Activated CD8-positive, alpha-beta memory T cell treated with anti-CD3 and anti-CD28 coated beads, Interleukin-2, amount 50 U/mL, for 24 hours (primary cell): ENCODE measurements around the gene CHKA.
A peak's percentile ranks its signal among the peaks of the same experiment; 100 is the strongest.

Source experiments
- DNase-seq: peaks from one replicate; pipeline ENCODE4 v3.0.0-alpha.2; 2020; ENCODE audit errors: extremely low read depth

CHKA gene

DNA sequence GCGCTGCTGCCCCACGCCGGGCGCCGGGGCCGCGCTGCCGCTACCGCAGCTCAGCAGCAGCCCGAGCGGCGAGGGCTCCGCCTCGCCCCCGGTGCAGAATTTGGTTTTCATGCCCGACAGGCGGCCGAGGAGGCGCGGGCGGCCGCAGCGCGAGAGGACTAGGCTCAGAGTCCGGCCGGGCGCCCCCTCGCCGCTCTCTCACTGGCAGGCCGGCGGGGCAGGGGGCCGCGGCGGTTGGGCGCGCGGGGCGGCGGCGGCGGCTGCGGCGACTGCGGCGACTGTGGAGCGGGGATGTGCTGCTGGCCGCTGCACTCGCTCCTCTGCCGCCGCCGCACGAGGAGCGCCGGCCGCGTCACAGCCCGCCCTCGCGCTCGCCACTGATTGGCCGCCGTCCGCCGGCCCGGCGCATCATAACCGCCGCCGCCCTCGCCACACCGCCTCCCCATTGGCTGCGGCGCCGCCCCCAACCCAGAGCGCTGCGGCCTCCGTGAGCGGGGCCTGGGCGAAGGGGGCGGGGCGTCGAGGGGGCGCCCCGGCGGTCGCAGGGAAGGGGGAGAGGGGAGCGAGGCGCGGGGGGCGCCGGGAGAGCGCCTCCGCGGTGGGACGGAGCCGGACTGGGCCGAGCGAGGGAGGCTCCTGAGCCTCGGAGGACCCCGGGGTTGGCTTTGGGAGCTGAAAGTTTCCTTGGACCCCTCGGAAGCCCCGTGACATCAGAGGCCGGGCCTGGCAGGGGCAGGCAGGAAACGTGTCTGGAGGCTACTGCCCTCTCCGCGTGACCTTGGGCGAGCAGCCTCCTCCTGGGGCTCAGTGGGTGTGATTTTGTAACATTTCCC is at the start of gene CHKA:
CHKA (minus strand) TSS at position 322 of the 833 bp plus-strand sequence; CDS start at position 111, 211 bp downstream.
- DNase-seq, result peak; percentile 47

DNA sequence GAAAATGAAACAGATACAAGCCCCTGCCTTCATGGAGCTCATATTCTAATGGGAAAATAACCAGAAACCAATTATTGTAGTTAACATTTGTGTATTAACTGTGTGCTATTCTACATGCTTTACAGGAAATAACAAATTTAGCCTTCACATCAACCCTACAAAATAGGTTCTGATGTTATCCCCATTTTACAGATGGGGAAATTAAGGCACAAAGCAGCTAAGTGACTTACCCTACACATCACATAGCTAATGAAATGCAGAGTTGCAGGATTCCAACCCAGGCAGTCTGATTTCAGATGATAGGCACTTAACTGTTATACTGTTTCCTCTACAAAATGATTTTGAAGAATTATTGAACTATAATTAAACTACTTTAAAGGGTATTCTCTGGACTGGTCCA is 48.3 kb upstream of the CHKA start:
- DNase-seq, result no peak

DNA sequence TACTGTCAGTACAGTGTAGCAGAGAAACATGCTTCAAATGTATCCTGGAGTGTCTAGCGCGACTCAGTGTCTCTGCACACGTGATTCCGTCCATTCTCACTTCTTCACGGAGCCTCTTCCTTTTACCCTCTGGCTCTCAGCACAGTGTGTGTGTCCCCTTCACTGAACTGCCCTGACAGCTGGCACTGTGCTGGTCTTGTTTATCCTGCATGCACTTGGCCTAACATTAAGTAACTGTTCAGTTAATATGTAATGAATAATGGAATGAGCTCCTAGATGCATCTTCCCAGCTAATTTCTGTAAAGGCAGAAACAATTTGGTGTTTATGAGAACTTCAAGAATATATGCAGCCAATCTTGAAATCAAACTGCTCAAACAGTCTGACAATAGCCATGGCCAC is 47.5 kb upstream of the CHKA start:
- no peak for DNase-seq

DNA sequence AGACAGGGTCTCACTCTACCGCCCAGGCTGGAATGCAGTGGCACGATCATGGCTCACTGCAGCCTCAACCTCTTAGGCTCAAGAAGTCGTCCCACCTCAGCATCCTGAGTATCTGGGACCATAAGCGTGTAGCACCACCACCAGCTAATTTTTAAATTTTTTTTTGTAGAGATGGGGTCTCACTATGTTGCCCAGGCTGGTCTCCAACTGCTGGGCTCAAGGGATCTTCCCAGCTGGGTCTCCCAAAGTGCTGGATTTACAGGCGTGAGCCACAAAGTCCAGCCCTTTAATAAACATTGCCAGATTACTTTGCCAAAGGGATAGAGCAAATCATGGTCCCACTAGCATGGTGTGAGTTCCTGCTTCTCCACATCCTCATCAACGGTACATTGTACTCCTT is 46.3 kb upstream of the CHKA start:
- DNase-seq, result no peak

DNA sequence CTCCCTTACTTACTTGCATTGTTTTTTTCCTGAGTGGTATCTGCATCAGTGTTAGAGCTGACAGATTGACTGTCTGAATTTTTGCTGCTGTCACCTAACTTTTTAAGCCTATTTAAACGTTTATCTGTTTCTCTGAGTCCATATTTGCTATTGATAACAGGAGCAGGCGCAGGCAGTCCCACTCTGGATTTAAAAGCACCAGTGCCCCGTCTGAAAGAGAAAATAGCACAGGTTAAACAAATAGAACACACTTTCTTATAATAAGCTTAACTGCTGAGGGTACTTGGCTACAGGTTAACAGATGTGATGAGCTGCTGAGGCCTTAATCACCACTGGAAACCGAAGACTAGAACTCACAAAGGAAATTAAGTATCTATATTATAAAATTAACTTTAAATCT is 45.8 kb upstream of the CHKA start:
- DNase-seq, result no peak

DNA sequence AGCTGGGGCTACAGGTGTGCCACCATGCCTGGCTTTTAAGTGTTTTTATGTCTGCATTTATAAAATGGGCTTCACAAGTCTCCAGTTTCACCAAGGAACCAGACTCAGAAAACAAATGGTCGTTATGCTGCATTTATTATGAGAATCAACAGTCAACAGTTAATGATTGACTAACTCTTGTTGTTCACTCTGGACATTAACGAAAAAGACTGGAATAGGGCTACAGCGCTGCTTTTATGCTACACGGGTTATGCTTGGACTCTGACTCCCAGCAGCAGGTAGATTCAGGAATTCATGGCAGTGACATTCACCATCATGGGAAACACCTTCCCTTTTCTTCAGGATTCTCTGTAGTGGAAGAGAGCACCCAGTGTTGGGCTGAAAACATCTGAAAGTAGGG is 44.4 kb upstream of the CHKA start:
- no peak for DNase-seq

DNA sequence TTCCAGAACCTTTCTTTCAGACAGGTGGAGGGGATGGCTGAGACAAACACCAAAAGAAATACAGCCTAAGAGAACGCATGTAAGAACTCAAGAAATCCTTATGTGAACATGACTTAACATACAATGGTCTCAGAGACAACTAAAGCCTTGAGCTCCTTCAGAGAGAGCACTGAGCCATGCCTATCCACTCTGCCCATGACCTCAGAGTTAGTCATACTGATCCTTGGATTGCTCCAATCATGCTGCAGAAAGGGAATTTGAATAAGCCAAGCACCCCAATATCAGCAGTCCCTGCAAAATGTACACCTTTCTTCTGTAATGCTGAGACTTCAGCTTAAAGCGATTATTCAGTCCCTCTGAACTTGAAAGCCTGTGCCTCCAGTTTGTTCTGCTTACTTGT is 43.2 kb upstream of the CHKA start:
- no peak for DNase-seq

DNA sequence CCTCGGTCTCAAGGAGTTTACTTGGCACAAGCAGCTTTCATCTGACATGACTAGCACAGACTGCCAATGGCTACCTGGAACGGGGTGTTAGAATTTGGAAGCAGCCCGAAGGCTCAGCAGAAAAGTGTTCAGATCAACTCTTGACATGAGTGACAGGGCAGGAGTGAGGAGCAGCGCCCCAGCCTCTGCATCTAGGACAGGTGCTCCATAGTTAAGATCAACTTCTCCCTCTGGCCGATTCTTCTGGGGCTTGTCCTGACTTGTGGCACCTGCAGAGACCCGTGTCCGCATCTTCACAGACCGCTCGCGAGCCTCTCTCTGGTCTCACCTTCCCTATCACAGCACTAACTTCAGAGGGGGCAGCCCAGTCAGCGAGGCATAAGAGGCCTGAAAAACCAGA is 42.5 kb upstream of the CHKA start:
- DNase-seq, result no peak

DNA sequence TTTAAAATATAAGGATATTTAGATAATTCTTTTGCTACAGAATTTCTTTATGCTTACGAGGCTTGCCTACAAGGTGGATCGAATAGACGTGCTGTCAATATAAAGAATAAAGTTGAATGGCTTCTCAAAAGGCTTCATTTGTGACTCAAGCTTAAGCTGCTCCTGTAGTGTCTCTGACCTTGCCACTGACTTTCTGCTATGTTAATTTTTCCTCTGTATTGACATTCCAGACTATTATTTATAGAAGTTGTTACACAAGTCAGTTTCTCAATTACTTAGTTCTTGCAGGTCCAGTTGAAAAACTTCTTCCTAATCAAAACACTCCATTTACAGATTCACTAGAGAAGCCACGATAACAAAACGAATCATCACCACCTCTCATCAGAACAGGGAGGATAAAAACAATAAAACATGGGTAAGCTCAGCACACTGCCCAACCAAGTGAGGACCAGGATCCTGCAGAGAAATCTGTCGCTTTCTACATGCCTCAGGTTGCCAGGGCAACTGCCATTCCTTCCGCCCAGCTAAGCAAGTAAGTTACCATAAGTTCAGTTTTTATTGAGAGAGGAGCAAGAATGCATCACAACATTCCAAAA is 39.0 kb upstream of the CHKA start:
- no peak for DNase-seq

DNA sequence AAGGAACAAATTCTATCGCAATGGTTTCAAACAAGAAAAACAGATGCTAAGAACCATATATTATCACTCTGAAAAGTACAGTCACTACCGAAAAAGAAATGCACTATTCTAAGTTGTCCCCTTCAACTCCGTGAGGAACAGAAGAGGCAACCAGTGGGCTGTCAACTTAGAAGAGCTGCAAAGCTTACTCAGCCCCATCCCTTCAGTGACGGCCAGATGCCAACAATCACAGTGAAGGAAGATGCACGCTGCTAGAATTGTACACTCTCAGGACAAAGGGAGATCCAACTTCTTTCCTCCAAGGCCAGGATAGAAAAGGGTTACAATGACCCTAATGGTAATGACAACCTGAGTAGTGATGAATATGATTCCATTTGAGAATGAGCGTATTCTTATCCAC is 38.5 kb upstream of the CHKA start:
- no peak for DNase-seq

DNA sequence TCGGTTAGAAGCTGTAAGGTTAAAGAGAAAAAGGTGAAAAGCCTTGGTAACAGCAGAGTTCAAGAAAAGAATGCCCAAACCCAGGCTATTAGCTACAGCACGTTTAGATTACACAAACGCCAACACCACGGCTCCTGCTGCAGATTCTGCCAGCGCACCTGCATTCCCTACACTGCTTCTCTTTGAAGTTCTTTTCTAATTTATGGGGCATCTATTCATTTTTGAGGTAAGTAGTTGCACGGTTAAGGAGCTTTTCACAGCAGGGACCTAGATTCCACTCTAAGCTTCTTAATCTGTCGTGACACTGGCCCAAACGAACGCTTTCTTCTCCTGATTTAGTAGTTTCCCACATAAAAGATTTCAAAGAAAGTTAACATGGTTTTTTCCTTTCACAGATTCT is 38.0 kb upstream of the CHKA start:
- no peak for DNase-seq

DNA sequence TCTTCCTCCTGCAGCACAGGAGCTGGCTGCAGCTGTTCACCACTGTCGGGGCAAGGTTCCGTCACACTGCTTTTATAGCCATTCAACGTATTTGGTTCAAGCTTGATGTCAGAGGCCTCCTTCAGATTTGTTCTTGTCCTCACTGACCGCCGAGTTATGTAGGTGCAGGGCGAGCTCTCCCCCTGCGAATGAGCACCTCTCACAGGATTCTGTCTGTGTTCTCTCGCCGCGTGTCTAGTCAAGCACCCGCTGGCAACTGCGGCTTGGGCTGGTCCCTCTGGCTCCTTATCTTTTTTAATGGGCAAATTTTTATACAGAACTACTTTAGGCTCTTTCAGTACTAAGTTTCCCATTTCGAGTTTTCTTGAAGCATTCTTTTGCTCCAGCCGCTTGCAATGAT is 37.4 kb upstream of the CHKA start:
- DNase-seq, result no peak

DNA sequence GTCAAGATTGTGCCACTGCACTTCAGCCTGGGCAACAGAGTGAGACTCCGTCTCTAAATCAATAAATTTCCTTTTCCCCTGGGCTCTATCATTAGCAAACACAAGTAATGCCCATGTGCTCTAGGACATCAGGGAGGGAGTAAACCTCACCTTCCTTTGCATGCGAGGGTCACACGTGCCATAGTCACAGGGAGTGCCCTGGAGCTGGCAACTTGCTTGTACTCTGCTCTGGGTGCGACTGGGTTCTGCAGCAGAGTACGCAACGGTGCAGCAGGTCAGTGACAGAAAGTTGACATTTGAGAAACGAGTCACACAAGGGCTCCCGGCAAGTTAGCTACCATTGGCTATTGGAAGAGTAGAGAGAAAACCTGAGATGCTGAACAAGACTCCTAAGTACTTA is 32.6 kb upstream of the CHKA start:
- DNase-seq, result no peak

DNA sequence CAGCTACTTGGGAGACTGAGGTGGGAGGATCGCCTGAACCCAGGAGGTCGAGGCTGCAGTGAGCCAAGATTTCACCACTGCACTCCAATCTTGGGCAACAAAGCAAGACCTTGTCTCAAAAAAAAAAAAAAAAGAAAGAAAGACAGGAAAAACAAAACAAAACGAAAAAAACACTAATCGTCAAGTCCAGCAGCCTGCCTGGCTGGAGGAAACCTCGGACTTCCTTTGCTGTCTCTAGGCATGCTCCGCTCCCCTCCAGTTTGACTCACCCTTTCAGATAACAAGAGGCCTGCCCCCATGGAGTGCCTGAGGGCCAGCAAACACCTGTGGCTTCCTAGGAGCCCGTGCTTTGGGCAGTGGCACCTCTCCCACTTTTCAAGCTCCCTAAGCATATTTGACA is 28.8 kb upstream of the CHKA start:
- no peak for DNase-seq

DNA sequence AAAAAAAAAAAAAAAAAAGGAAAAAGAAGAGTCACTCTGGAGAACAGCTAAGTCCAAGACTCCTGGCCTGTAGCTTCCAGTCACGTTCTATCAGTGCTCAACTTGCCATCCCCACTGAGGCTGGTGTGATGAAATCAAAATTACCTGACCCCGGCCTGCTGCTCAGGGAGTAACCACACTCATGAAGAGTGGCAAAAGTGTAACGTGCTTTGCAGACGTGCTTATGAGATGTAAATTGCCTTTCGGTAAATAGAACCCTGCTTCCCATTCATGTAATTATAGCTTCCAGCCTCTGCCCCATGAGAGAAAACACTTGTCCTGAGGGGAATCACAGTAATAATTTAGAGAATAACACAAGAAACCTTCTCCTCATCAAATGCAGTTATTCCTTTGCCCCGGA is 28.2 kb upstream of the CHKA start:
- no peak for DNase-seq

DNA sequence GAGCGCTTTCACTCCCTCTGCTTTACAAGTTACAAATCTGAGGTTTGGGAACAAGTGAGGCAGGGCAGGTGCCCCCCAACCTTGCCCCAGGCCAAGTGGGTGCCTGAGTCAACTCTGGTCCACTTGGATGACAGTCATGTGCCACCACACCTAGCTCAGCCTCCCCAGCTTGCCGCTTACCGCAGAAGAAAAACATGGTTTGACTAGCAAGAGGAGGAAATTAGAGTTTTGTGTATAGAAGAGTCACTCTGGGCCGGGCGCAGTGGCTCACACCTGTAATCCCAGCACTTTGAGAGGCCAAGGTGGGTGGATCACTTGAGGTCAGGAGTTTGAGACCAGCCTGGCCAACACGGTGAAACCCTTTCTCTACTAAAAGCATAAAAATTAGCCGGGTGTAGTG is 27.7 kb upstream of the CHKA start:
- no peak for DNase-seq

DNA sequence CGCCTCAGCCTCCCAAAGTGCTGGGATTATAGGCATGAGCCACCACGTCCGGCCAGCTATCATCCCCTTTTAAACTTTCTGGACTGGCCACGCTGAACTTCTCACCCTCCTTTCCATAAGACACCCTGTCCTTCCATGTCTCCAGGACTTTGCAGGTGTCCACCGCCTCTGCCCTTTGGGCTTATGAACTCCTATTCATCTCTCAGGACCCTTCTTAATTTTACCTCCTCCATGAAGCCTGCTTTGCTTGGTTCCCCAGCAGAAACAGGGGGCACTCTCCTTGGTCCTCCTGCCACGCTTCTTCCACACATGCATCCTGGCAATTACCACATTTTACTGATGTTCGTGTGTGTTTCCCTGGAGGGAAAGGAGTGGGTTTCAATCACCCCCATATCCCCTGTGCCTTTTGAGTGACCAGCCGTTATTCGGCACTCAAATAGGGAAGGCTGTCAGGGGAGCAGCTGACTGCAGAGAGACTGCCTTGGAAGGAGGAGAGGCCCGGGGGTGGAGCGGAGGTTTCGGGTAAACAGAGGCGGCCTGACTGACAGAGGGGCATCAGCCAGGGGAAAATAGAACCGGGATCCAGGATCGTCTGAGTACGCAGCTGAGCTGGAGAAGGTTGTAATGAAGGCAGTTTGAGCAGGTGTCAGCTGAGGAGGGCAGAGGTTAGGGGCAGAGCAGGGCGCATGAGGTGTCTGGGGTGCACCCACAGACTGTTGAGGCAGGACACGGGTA is 27.1 kb upstream of the CHKA start:
- no peak for DNase-seq

DNA sequence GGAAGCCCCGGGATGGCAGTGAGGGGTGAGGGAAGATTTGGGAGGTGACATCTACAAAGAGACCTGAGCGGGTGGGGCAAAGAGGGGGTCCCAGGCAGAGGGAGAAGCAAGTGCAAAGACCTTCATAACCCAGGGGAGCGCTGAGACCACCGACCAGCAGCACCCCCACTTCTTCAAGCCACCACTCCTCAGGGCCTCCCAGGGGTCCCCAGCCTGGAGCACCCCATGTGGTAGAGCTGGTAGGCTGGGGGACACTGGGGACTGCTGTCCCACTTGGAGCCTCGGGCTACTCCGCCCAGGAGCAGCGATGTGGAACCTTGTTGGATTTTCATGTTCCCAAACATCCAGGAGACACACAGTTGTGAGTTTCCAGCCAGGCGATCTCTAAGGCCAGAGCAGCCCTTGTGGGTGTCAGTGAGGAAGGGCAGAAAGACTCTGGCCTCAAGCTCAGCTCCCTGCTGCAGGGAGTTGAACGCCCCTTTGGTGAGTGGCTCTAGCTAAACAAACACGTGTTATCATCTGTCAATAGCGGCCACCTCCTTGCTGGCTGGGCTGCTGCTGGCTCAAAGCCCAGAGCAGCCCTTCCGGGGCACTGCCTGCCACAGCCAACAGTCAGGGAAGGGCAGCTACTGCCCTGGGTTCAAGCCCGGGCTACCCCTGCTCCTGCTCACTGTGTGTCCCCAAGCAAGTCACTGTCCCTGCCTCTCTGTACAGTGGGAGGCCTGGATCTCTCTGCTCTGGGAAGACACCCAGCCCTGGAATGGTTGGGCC is 25.7 kb upstream of the CHKA start:
- DNase-seq, result no peak

DNA sequence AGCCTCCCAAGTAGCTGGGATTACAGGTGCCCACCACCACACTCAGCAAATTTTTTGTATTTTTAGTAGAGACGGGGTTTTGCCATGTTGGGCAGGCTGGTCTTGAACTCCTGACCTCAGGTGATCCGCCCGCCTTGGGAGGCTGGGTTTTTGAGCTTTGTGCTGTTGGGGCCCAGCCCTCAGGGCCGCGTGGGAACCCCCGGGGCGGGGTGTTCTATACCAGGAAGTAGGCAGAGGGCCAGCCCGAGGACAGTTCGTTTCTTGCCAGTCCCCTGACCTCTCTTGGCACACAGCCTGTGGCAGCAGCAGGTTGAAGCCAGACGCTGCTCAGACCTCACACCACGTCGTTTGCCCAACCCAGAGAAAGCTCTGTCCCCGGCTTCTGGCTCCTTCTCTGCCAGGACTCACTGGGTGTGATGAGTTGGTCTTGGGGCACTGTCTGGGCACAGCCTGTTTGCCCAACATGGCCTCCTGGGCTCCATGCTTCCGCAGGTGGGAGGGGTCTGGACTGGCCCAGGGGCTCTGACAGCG is 24.9 kb upstream of the CHKA start:
- no peak for DNase-seq

DNA sequence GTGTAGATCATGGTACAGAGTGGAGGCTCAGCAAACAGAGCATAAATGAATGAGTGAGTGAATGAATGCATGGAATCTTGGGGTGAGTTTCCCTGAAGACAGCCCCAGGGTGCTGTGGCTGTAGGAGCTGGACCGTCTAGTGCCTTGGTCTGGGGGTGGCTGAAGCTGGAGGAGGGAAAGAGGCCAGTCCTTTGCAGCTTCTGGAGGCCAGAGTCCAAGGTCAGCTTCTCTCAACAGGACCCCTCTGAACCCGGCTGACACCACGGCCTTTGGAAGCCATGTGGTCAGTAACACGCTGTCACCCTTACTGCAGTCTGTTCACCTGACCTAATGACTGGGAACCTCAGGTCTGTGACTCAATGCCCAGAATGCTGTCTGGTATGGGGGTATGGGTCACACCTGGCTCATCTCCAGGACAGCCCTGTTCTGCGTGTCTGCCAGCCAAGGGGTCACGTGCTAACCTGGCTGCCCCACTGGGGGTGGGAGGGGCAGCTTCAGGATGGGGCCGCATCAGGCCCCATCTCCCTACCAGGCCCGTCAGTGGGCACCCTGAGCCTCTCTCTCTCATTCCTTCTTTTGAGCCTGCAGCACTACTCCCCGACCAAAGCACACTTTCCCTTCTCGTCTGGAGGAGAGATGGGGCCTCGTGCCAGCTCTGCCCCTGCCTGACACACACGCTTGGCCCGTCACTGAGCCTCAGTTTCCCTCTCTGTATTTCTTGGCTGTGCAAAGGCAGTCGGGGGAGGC is 24.1 kb upstream of the CHKA start:
- DNase-seq, result no peak

DNA sequence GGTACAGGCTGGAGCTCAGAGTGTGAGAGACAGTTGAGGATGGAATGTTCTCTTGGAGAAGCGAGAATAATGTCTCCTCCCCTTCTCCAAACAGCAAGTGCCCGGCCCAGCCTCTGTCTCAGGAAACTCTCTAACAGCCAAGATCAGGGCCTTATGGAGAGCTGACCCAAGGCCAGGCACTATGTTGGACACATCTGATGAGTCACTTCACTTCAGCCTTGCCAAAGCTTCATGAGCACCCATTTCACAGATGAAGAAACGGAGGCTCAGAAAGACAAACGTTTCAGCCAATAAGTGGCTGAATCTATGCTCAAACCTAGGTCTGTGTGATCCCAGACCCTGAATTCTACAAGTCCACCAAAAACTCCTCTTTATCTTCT is 22.1 kb upstream of the CHKA start:
- DNase-seq, result no peak
